DOHH2 (cell line): ENCODE data around the gene TOGARAM2.

Source experiments
- H3F3A ChIP-seq: fragments of 200-600 bp; sonication (generic), shearing (Covaris generic); 2 replicates; pipeline ENCODE4 v1.6.0; 2016; ENCODE audit warnings: antibody characterized with exemption, mild to moderate bottlenecking; ENCODE audit not compliant: control insufficient read depth, insufficient read depth
- H3K27ac ChIP-seq: fragments of 200-600 bp; sonication (generic); 2 replicates; pipeline ENCODE4 v1.5.1; 2014; ENCODE audit warnings: low read depth, mild to moderate bottlenecking, low read length, moderate library complexity
- H3K27me3 ChIP-seq: fragments of 200-600 bp; sonication (generic); 2 replicates; pipeline ENCODE4 v1.6.1; 2014; ENCODE audit warnings: mild to moderate bottlenecking, low read length, mixed read lengths; ENCODE audit not compliant: control insufficient read depth
- H3K36me3 ChIP-seq: fragments of 200-600 bp; sonication (generic); 2 replicates; pipeline ENCODE4 v1.6.1; 2014; ENCODE audit warnings: mild to moderate bottlenecking, low read length, moderate library complexity, mixed read lengths; ENCODE audit not compliant: control insufficient read depth
- H3K4me1 ChIP-seq: fragments of 200-600 bp; sonication (generic); 2 replicates; pipeline ENCODE4 v1.6.1; 2014; ENCODE audit warnings: mild to moderate bottlenecking, low read length, mixed read lengths; ENCODE audit not compliant: control insufficient read depth
- H3K4me2 ChIP-seq: fragments of 200-600 bp; sonication (generic); 2 replicates; pipeline ENCODE4 v1.6.0; 2014; ENCODE audit warnings: mild to moderate bottlenecking, low read length, moderate library complexity
- H3K4me3 ChIP-seq: fragments of 200-600 bp; sonication (generic); 2 replicates; pipeline ENCODE4 v1.5.1; 2014; ENCODE audit warnings: mild to moderate bottlenecking, low read length, mixed read lengths
- H3K79me2 ChIP-seq: fragments of 200-600 bp; sonication (generic); 2 replicates; pipeline ENCODE4 v1.6.1; 2014; ENCODE audit warnings: mild to moderate bottlenecking, low read length, mixed read lengths; ENCODE audit not compliant: control insufficient read depth
- H3K9me2 ChIP-seq: fragments of 200-600 bp; sonication (generic); replicated peaks from 2 replicates; pipeline ENCODE4 v1.6.1; 2014; ENCODE audit warnings: mild to moderate bottlenecking, low read length, mixed read lengths; ENCODE audit not compliant: control insufficient read depth
- H3K9me3 ChIP-seq: fragments of 200-600 bp; sonication (generic); 2 replicates; pipeline ENCODE4 v1.6.1; 2014; ENCODE audit warnings: antibody characterized with exemption, low read length, mixed read lengths; ENCODE audit not compliant: control insufficient read depth, insufficient read depth
- H4K20me1 ChIP-seq: fragments of 200-600 bp; sonication (generic); 2 replicates; pipeline ENCODE4 v1.6.0; 2014; ENCODE audit warnings: low read depth, mild to moderate bottlenecking, antibody characterized with exemption, low read length, moderate library complexity; ENCODE audit not compliant: control insufficient read depth, insufficient read depth
- EZH2phosphoT487 ChIP-seq: fragments of 200-600 bp; sonication (generic); IDR thresholded peaks from 2 replicates; pipeline ENCODE4 v1.6.1; 2017; ENCODE audit warnings: borderline replicate concordance, mild to moderate bottlenecking, antibody characterized with exemption, low read length, moderate library complexity, mixed read lengths
- TF ChIP-seq, protein P1 (sequence below): fragments of 200-600 bp; sonication (generic); IDR thresholded peaks from one replicate; pipeline ENCODE4 v1.5.1; 2014; ENCODE audit warnings: antibody characterized with exemption, mild to moderate bottlenecking, low read depth, low read length; ENCODE audit not compliant: poor library complexity, severe bottlenecking

Gene TOGARAM2

GRCh38 chr2:29050591-29050990 lies 69.5 kb downstream of the TOGARAM2 start:
- Histone ChIP-seq H3K4me3 (no peak overlapping the region), H3K27me3 (no peaks in the 10 kb centered on the region), H3K4me1 (no peaks in the 10 kb centered on the region), H3K9me3 (no peaks in the 10 kb centered on the region), H3K27ac (no peak overlapping the region), H3K9me2 (no peaks in the 10 kb centered on the region), H3K79me2 (no peaks in the 10 kb centered on the region), H4K20me1 (no peaks in the 10 kb centered on the region), H3F3A (no peaks in the 10 kb centered on the region), H3K36me3 (no peaks in the 10 kb centered on the region), H3K4me2 (no peak overlapping the region)
- no peak for TF ChIP-seq EZH2phosphoT487
- TF ChIP-seq, protein P1, sequence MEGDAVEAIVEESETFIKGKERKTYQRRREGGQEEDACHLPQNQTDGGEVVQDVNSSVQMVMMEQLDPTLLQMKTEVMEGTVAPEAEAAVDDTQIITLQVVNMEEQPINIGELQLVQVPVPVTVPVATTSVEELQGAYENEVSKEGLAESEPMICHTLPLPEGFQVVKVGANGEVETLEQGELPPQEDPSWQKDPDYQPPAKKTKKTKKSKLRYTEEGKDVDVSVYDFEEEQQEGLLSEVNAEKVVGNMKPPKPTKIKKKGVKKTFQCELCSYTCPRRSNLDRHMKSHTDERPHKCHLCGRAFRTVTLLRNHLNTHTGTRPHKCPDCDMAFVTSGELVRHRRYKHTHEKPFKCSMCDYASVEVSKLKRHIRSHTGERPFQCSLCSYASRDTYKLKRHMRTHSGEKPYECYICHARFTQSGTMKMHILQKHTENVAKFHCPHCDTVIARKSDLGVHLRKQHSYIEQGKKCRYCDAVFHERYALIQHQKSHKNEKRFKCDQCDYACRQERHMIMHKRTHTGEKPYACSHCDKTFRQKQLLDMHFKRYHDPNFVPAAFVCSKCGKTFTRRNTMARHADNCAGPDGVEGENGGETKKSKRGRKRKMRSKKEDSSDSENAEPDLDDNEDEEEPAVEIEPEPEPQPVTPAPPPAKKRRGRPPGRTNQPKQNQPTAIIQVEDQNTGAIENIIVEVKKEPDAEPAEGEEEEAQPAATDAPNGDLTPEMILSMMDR, result no peak

DNA sequence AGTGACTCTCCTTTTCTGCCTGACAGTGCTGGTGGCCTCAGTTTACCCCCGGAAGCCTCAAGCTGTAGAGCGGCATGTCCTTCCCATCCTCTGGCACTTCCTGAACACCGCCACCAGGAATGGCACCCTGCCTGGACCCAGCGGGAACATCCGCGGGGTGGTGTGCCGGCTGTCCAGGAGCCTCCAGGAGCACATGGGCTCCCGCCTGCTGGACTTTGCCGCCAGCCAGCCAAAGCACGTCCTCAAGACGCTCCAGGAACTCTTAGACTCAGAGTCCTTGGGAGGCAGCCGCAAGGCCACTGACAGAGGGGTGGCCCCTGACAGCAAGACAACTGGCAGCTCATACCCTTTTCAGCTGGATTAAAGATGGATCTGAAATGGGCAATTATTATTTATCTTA lies 70.6 kb downstream of the TOGARAM2 start:
- Histone ChIP-seq H3K36me3 (no peaks in the 10 kb centered on the region), H3K79me2 (no peaks in the 10 kb centered on the region), H3K4me2 (no peak overlapping the region), H3K4me3 (no peak overlapping the region), H4K20me1 (no peaks in the 10 kb centered on the region), H3K9me2 (no peaks in the 10 kb centered on the region), H3K27ac (no peak overlapping the region), H3K4me1 (no peaks in the 10 kb centered on the region), H3K27me3 (no peaks in the 10 kb centered on the region), H3F3A (no peaks in the 10 kb centered on the region), H3K9me3 (no peaks in the 10 kb centered on the region)
- TF ChIP-seq, protein P1, result no peak
- no peak for TF ChIP-seq EZH2phosphoT487

- no peaks in the 10 kb centered on the region for H3K79me2 ChIP-seq
- no peaks in the 10 kb centered on the region for H4K20me1 ChIP-seq
- H3K4me2 ChIP-seq, result no peak overlapping the region
- no peaks in the 10 kb centered on the region for H3K36me3 ChIP-seq
- no peak for TF ChIP-seq EZH2phosphoT487
- TF ChIP-seq, protein P1, result no peak
- H3K27ac ChIP-seq, result no peak overlapping the region
- H3K9me2 ChIP-seq, result no peaks in the 10 kb centered on the region
- no peaks in the 10 kb centered on the region for H3K9me3 ChIP-seq
- no peaks in the 10 kb centered on the region for H3F3A ChIP-seq
- no peaks in the 10 kb centered on the region for H3K4me1 ChIP-seq
- no peak overlapping the region for H3K4me3 ChIP-seq
- no peaks in the 10 kb centered on the region for H3K27me3 ChIP-seq
Measured at GRCh38 chr2:29052807-29053206, 71.7 kb downstream of the TOGARAM2 start.

DNA sequence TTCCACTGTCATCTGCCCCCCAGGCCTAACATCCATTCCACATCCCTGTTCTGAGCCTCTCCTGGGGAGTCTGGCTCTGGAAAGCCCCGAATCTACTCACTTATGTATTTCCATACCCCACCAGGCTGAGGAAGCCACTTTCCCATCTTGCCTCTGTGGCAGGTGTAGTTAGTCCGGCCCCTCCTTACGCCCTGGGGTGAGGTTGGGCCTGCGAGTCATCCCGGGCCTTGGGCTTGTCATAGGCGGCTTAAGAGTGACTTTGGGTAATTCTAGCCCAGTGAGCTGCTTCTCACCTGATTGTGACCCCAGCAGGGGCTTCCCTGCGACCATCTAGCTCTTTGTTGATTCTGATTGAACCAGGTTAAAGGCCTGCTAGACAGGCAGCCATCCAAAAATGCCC lies 72.1 kb downstream of the TOGARAM2 start:
- no peaks in the 10 kb centered on the region for H3K36me3 ChIP-seq

More for the DNA sequence above, 72.1 kb downstream of the TOGARAM2 start:
- no peaks in the 10 kb centered on the region for H3K9me2 ChIP-seq
- H3K4me1 ChIP-seq, result no peaks in the 10 kb centered on the region
- no peaks in the 10 kb centered on the region for H4K20me1 ChIP-seq
- no peaks in the 10 kb centered on the region for H3K9me3 ChIP-seq
- TF ChIP-seq, protein P1, result no peak
- no peak for TF ChIP-seq EZH2phosphoT487
- no peak overlapping the region for H3K4me3 ChIP-seq
- H3K79me2 ChIP-seq, result no peaks in the 10 kb centered on the region
- H3K27ac ChIP-seq, result no peak overlapping the region
- no peaks in the 10 kb centered on the region for H3F3A ChIP-seq
- no peaks in the 10 kb centered on the region for H3K27me3 ChIP-seq
- H3K4me2 ChIP-seq, result no peak overlapping the region
